ENCODE measurements around the gene TALDO1. TPM values are rescaled to one million over a fixed set of nuclear protein-coding genes. Genes with fewer than 3 reads are reported as not detected.
A peak's percentile ranks its signal among the peaks of the same experiment; 100 is the strongest.

Gene TALDO1
- total and polyA plus RNA-seq, 4 donors, result 72.5 to 181 (median 128) TPM

DNA sequence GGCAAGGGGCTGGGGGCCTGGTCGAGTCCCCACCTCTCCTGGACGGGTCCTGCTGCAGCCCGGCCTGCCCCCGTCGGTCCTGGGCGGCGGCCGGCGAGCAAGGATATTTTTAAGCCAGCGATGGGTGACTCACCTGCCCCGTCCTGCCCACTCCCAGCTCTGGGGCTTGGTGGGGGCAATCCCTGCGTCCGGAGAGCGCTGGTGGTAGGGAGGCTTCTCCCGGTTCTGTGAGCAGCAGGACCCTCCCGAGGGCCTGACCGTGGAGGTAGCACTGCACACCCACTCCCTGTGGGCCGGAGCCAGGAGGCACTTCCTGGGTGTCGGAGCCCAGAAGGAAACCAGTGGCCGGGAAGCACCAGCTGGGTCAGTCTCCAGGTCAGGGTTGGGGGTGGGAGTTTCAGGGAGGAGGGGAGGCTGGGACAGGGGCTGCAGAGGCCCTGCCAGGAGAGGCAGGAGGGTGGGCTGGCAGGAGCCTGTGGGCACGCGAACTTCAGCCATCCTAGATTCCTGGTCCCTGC, 40.8 kb upstream of the TALDO1 start:
- no peaks in the 10 kb centered on the region for H3K27me3 ChIP-seq (ENCODE audit: control insufficient read depth in 4 of 4, insufficient read depth in 4 of 4, low read length in 3 of 4)
- H3K4me3 ChIP-seq (ENCODE audit: low read depth in 1 of 3, low read length in 3 of 3), result peak overlapping the region; percentile 34 to 89 (median 79)
- no peaks in the 10 kb centered on the region for H3K36me3 ChIP-seq (ENCODE audit: control insufficient read depth in 4 of 4, insufficient read depth in 3 of 4, low read depth in 1 of 4, low read length in 3 of 4)
- DNase-seq (ENCODE audit: low spot score), result peak; percentile 31
- H3K27ac ChIP-seq (ENCODE audit: low read depth in 1 of 2, low read length in 2 of 2), result peak overlapping the region; percentile 84 to 96
- WGBS, result 4% methylated on average over 22 of the region's 22 CpGs
- no peaks in the 10 kb centered on the region for H3K9me3 ChIP-seq (ENCODE audit: control insufficient read depth in 4 of 4, low read length in 3 of 4)
- TF ChIP-seq RAD21 (IDR thresholded peaks at IDR 0.05) (no peak), NR2F2 (IDR thresholded peaks at IDR 0.05) (no peak), SP1 (IDR thresholded peaks at IDR 0.05) (no peak), TAF1 (conservative IDR thresholded peaks at IDR 0.05) (no peak), RXRA (IDR thresholded peaks at IDR 0.05) (no peak), HNF4G (IDR thresholded peaks at IDR 0.05) (no peak), FOXA1 (IDR thresholded peaks at IDR 0.05) (no peak), GABPA (IDR thresholded peaks at IDR 0.05 in 1 of 2, conservative IDR thresholded peaks at IDR 0.05 in 1 of 2) (no peak), HNF4A (conservative IDR thresholded peaks at IDR 0.05) (no peak), YY1 (IDR thresholded peaks at IDR 0.05) (no peak), EGR1 (IDR thresholded peaks at IDR 0.05; ENCODE audit: low read depth in 2 of 2) (no peak), JUND (IDR thresholded peaks at IDR 0.05) (no peak), FOXA2 (IDR thresholded peaks at IDR 0.05) (no peak)
- TF ChIP-seq, protein P1, sequence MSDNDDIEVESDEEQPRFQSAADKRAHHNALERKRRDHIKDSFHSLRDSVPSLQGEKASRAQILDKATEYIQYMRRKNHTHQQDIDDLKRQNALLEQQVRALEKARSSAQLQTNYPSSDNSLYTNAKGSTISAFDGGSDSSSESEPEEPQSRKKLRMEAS (IDR thresholded peaks at IDR 0.05), result no peak
- TF ChIP-seq, protein P2, sequence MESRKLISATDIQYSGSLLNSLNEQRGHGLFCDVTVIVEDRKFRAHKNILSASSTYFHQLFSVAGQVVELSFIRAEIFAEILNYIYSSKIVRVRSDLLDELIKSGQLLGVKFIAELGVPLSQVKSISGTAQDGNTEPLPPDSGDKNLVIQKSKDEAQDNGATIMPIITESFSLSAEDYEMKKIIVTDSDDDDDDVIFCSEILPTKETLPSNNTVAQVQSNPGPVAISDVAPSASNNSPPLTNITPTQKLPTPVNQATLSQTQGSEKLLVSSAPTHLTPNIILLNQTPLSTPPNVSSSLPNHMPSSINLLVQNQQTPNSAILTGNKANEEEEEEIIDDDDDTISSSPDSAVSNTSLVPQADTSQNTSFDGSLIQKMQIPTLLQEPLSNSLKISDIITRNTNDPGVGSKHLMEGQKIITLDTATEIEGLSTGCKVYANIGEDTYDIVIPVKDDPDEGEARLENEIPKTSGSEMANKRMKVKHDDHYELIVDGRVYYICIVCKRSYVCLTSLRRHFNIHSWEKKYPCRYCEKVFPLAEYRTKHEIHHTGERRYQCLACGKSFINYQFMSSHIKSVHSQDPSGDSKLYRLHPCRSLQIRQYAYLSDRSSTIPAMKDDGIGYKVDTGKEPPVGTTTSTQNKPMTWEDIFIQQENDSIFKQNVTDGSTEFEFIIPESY (IDR thresholded peaks at IDR 0.05), result no peak
- TF ChIP-seq, protein P3, sequence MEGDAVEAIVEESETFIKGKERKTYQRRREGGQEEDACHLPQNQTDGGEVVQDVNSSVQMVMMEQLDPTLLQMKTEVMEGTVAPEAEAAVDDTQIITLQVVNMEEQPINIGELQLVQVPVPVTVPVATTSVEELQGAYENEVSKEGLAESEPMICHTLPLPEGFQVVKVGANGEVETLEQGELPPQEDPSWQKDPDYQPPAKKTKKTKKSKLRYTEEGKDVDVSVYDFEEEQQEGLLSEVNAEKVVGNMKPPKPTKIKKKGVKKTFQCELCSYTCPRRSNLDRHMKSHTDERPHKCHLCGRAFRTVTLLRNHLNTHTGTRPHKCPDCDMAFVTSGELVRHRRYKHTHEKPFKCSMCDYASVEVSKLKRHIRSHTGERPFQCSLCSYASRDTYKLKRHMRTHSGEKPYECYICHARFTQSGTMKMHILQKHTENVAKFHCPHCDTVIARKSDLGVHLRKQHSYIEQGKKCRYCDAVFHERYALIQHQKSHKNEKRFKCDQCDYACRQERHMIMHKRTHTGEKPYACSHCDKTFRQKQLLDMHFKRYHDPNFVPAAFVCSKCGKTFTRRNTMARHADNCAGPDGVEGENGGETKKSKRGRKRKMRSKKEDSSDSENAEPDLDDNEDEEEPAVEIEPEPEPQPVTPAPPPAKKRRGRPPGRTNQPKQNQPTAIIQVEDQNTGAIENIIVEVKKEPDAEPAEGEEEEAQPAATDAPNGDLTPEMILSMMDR (IDR thresholded peaks at IDR 0.05; ENCODE audit: low read depth, low read length, missing input control), result no peak
- TF ChIP-seq, protein P4, sequence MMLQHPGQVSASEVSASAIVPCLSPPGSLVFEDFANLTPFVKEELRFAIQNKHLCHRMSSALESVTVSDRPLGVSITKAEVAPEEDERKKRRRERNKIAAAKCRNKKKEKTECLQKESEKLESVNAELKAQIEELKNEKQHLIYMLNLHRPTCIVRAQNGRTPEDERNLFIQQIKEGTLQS (IDR thresholded peaks at IDR 0.05), result no peak
- TF ChIP-seq, protein P5, sequence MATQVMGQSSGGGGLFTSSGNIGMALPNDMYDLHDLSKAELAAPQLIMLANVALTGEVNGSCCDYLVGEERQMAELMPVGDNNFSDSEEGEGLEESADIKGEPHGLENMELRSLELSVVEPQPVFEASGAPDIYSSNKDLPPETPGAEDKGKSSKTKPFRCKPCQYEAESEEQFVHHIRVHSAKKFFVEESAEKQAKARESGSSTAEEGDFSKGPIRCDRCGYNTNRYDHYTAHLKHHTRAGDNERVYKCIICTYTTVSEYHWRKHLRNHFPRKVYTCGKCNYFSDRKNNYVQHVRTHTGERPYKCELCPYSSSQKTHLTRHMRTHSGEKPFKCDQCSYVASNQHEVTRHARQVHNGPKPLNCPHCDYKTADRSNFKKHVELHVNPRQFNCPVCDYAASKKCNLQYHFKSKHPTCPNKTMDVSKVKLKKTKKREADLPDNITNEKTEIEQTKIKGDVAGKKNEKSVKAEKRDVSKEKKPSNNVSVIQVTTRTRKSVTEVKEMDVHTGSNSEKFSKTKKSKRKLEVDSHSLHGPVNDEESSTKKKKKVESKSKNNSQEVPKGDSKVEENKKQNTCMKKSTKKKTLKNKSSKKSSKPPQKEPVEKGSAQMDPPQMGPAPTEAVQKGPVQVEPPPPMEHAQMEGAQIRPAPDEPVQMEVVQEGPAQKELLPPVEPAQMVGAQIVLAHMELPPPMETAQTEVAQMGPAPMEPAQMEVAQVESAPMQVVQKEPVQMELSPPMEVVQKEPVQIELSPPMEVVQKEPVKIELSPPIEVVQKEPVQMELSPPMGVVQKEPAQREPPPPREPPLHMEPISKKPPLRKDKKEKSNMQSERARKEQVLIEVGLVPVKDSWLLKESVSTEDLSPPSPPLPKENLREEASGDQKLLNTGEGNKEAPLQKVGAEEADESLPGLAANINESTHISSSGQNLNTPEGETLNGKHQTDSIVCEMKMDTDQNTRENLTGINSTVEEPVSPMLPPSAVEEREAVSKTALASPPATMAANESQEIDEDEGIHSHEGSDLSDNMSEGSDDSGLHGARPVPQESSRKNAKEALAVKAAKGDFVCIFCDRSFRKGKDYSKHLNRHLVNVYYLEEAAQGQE (IDR thresholded peaks at IDR 0.05), result no peak
- peak overlapping the region in 1 of 2 donors; percentile 63 for H3K9ac ChIP-seq (ENCODE audit: low read depth in 1 of 2, low read length in 2 of 2)
- H3K4me1 ChIP-seq (ENCODE audit: control insufficient read depth in 4 of 4, insufficient read depth in 4 of 4, low read length in 3 of 4), result peaks cover 24 to 78% (median 55%) of the 10 kb centered on the region in 4 donors
